HepG2 (cell line): Measurements from ENCODE around the gene TRIM67.

ENCODE experiments used
- CEBPG ChIP-seq: IDR thresholded peaks from 2 replicates; pipeline ENCODE4 v1.6.1; 2016
- EP300 ChIP-seq, 3 experiments: sonication (generic) in 1 of 3; formaldehyde crosslinking in 1 of 3; IDR thresholded peaks; 2 replicates each; pipeline versions ENCODE4 v1.5.1 to v1.6.1; 2011 to 2020; ENCODE audit warnings: low read depth in 2 of 3, low read length in 2 of 3, borderline replicate concordance in 1 of 3, improper control_type of control experiment in 1 of 3, mild to moderate bottlenecking in 1 of 3, missing genetic modification reagents in 1 of 3, moderate library complexity in 1 of 3
- HES4 ChIP-seq: sonication (generic); formaldehyde crosslinking; IDR thresholded peaks from 2 replicates; pipeline ENCODE4 v1.9.0; 2021; ENCODE audit warnings: mild to moderate bottlenecking, missing genetic modification reagents, borderline replicate concordance
- RERE ChIP-seq: IDR thresholded peaks from 2 replicates; pipeline ENCODE4 v1.6.1; 2016; ENCODE audit warnings: low read depth, missing genetic modification reagents, missing compliant biosample characterization

GRCh38 chr1:231118704-231119453 lies 43.0 kb upstream of the TRIM67 start:
- TF ChIP-seq CEBPG (no peak), HES4 (CRISPR knock-in tag) (no peak), RERE (no peak), EP300 (IDR thresholded peaks at IDR 0.05; ENCODE audit: low read depth in 2 of 2, low read length in 2 of 2) (no peak), EP300 (CRISPR knock-in tag; IDR thresholded peaks at IDR 0.05; ENCODE audit: borderline replicate concordance) (no peak)
